Brain pericyte (primary cell): ENCODE measurements around the gene SRF.

ENCODE experiments used
- DNase-seq: peaks from one replicate; pipeline ENCODE4 v3.0.0-alpha.2; 2012; ENCODE audit warnings: low read depth, low spot score

The SRF gene

DNA sequence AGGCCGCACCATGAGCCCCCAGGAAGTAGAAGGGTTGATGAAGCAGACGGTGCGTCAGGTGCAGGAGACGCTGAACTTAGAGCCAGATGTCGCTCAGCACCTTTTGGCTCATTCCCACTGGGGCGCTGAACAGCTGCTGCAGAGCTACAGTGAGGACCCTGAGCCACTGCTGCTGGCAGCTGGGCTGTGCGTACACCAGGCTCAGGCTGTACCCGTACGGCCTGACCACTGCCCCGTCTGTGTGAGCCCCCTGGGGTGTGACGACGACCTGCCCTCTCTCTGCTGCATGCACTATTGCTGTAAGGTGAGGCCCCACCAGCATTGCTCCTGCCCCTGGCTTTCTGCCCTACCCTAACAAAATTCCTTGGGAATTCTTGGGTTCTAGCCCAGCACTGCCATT is 45.1 kb downstream of the SRF start:
- DNase-seq = no peak

DNA sequence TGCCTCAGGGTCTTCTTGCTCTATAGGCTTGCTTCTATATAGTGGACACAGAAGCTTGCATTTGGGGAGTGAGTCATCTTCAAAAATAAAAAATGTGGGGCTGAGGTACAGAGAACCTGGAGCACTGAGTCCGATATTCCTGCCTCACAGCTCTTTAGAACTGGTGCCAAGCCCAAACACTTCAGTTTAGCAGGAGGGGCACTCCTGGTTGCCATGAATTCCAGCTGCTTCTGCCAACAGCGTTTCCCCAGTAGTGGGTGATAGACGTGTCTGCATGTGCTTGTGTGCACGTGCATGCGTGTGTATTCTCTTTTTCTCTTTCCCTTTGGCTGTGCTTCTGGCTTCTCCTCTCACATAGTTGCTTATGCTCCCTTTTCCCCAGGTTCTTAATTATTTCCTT is 46.3 kb downstream of the SRF start:
- DNase-seq = no peak

DNA sequence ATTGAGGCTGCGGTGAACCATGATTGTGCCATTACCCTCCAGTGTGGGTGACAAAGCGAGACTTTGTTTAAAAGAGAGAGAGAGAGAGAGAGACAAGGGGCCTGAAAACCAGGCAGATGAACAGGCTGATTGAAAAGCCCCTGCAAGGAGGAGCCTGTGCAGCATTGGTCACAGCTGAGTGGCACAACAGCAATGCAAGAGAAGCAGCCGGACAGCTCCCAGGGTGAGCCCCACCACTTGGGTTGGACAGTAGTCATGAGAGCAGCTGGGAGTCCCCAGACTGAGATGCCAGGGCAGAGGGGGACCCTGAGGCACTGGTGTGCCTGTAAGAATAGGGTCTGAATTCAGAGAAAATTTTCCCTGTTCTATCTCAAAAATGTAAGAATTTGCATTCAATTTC is 48.0 kb downstream of the SRF start:
- no peak for DNase-seq

DNA sequence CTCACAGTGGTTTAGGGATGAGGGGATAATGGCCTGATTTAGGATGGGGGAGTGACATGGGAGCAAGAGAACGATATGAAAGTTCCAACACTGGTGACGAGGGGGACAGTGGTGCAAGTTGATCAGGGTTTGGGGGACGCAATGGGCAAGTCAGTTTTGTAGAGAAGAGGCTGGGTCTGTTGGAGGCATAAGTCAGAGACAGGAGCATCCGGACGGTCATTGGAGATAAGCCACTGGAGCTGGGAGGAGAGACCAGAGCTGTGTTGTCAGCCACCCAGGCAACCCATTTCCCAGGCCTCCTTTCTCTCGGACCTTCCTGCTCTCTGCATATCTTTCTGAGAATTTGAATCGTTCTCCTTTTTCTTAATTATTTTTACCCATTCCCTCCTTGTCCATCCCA is 48.7 kb downstream of the SRF start:
- DNase-seq = no peak

DNA sequence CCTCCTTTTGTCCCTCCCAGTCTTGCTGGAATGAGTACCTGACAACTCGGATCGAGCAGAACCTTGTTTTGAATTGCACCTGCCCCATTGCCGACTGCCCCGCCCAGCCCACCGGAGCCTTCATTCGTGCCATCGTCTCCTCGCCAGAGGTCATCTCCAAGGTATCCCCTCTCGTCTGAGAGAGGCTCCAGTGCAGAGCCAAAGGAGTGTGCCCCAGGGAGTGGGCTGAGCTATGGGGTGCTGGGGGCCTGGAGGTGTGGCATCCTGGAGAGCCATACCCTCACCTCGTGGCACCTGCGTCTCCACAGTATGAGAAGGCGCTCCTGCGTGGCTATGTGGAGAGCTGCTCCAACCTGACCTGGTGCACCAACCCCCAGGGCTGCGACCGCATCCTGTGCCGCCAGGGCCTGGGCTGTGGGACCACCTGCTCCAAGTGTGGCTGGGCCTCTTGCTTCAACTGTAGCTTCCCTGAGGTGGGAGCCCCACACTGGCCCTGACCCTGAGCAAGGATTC is 49.4 kb downstream of the SRF start:
- DNase-seq = no peak

DNA sequence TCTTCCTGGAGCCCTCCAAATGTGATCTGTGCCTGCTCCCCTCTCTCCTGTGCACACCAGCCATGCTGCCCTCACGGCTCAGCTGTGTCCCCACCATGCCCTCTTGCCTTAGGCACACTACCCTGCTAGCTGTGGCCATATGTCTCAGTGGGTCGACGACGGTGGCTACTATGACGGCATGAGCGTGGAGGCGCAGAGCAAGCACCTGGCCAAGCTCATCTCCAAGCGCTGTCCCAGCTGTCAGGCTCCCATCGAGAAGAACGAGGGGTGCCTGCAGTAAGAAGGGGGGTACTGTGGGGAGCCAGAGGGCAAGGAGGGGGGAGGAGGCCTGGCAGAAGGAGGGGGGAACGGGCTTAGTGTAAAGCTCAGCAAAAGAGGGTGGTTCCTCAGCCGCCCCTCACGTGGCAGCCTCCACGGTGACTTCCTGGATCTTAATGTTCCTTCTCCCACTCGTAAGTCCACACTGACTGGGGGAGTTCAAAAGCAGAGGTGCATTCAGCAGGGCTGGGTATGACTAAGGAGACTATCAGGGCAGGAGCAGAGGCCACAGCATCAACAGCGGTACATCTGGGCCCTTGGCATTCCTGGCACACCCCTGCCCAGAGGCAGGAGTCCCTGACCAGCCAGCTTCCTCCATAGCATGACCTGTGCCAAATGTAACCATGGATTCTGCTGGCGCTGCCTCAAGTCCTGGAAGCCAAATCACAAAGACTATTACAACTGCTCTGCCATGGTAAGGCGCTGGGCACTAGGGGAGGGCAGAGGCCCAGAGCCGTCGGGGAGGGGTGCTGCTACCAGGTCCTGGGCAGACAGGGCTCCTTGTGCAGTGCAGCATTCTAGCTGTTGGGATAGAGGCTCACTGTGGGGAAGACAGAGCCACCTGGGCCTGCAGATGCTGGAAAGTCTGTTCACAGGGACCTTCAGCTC is 50.2 kb downstream of the SRF start:
- no peak for DNase-seq

DNA sequence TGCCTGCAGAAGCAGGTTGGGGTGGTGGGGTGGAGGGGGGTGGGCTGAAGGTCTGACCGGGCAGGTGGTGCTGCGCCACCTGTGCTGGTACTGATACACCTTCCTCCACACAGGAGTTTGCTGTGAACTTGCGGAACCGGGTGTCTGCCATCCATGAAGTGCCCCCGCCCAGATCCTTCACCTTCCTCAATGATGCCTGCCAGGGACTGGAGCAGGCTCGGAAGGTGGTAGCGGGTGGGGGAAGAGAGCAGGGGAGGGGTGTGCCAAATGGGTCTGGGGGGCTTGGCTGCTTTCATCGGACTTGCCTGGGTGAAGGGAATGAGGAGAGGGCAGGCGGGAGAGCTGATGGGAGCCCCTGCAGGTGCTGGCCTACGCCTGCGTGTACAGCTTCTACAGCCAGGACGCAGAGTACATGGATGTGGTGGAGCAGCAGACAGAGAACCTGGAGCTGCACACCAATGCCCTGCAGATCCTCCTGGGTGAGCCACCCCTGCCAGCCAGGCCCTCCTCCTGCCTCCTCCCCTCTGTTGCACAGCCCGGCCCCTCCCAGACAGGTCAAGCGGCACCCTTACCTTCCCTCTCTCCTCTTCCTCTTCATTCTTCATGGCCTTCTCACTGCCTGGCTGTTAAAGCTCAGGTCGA is 51.5 kb downstream of the SRF start:
- no peak for DNase-seq

DNA sequence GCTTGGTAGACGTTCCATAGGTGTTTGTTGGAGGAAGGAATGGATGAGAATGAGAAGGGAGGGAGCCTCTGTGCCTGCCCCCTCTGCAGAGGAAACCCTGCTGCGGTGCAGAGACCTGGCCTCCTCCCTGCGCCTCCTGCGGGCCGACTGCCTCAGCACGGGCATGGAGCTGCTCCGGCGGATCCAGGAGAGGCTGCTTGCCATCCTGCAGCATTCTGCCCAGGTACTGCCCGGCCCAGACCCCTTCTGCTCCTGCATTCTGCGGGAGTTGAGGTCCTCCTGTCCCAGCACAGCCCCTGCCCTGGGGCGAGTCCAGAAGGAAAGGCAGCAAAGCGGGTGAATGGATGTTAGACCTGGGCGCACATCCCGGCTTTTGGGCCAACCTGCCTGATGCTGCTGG is 52.1 kb downstream of the SRF start:
- DNase-seq = no peak

DNA sequence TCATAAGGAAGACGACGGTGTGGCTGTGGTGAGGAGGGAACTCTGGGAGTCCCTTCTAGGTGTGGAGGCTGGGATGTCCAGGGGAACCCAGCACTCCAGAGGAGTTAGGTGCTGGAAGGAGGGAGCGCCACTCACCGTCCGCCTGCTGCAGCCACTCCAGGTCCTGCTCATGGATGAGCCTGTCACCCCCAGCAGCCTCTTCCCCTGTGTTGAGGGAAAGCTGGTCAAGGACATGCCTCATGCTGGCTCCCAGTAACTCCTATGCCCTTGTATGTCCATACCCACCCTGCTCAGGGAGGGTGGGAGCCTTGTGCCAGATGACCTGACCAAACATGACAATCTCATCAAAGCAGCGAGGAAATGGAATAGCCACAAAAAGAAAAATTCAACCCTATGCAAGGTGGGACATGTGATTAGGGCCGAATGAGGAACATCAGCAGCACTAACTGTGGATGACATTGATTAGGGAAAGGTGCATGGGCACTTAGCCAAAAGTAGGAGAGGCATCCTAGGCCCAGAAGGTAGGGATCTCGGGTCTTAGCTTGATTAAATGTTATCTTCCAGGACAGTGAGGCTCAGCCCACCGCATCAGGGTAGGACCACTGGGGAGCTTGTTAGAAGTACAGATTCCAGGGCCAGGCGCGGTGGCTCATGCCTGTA is 55.3 kb downstream of the SRF start:
- DNase-seq = no peak

DNA sequence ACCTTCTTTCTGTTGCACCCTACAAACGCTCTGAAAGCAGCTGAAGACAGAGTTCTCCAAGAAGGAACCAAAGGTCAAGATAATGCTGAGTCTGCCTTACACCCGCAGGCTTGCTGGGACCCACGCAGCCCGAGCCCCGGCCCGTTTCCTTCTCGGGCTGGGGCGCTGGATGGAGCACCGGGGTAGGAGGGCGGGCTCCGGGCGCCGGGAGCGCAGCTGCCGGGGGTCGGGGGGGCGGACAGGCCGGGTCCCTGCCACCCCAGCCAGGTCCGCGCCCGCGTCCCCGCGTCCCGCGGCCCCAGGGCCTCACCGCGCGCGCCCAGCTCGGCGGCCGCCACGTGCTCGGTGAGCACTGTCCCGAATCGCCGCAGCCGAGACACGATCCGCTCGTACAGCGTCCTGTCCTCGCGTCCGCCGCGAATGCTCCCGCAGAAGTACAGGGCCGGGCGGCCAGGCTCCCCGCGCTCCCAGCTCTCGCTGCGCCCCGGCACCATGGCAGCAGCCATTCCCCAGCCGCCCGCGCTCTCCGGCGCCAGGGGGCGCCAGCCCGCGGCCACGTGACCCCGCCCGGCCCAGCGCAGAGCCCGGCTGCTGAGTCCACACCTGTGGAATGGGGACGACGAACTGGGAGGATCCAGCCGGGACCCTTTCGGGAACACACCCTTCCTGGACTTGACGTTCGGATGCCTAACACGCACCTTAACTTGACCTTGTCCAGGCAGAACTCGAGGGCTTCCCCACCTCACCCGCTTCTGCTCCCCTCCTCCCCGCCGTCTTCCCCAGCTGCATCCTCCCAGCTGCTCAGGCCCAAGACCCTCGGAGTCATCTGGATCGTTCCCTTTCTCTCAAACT is 58.1 kb downstream of the SRF start, which contains the start of gene DNPH1:
TSS of gene DNPH1 (minus strand) at position 531 of the 852 bp plus-strand sequence. CDS start at position 506, 25 bp downstream.
- no peak for DNase-seq

DNA sequence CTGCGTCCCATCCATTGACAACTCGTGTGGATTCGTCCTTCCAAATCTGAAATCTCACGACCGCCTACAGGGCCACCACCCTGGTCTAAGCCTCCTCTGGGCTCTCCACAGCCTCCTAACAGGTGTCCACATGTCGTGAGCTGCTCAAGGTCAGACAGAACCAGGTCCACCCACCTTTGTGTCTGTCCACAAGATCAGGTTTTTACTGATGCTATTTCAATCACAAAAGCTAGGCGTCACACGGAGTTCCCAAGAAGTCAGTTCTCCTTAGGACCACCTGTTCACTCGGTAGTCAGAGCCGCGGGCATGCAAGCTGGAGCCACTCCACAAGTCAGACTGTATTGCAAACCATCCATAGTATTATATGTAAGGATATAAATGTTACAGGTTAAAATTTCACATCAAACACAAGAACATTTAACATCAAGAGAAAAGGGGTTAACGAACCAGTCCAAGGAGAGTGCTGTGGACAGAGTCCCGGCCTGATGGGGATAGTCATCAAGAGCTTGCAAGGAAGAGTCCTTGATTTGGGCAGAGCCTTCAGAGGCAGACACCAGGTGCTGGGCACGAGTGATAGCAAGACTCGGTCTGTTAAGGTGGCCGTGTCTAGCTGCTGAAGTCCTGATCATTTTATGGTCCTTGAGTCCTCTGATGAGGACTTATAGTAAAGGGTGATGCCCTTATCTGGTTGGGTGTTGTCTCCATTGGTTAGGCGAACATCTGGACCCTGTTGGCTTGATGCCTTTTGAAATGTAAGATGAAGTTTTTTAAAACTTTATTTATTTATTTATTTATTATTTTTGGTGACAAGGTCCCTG is 58.9 kb downstream of the SRF start:
- no peak for DNase-seq

DNA sequence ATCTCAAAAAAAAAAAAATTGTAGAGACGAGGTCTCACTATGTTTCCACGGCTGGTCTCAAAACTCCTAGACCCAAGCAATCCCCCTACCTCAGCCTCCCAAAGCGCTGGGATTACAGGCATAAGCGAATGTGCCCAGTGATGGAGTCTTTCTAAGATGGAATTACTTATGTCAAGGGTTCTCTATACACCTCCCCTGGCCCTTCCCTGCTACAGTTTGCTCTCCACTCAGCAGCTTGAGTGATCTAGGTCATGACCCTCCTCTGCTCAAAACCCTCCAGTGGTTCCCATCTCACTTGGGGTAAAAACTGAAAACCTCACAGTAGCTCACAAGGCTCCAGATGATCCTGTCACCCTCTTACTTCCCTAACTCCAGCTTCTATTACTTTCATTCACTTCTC is 60.0 kb downstream of the SRF start:
- no peak for DNase-seq
